Endothelial cell of umbilical vein (primary cell): Measurements from ENCODE around the gene TIFAB. TPM values are rescaled to one million over a fixed set of nuclear protein-coding genes. Genes with fewer than 3 reads are reported as not detected.

ENCODE experiments used
- BruUV-seq: library from RNA; stranded (reverse); fragments of 400-500 nt; replicated peaks from 2 replicates; lab custom pipeline; 2021; lab: Mats Ljungman, UMichigan
- CTCF ChIA-PET: fragments of 300-600, 350-600 bp; sonication (Branson Sonifier 250); formaldehyde crosslinking; loops from one replicate; lab custom pipeline; 2021; ENCODE audit warnings: antibody characterized with exemption, inconsistent platforms; lab: Charles Lee
- POLR2A ChIA-PET: fragments of 300-600, 350-600 bp; sonication (Branson Sonifier 250); formaldehyde crosslinking; loops from one replicate; lab custom pipeline; 2021; ENCODE audit warnings: antibody characterized with exemption, inconsistent platforms; lab: Charles Lee
- DNase-seq: peaks from one replicate; pipeline ENCODE4 v3.0.0-alpha.2; 2011; ENCODE audit warnings: low read depth, low spot score
- FAIRE-seq: peaks from 2 replicates; lab custom pipeline; 2011; peaks lifted over from hg19 to GRCh38; lab: Jason Lieb, UNC
- H2AFZ ChIP-seq: 2 replicates; pipeline ENCODE4 v1.6.0; 2012; ENCODE audit warnings: low read depth, low read length, control low read depth, inconsistent platforms
- H3K27ac ChIP-seq: 2 replicates; pipeline ENCODE4 v1.5.1; 2011; ENCODE audit warnings: low read depth, mild to moderate bottlenecking, control low read depth, low read length, moderate library complexity; ENCODE audit not compliant: insufficient read depth
- H3K27me3 ChIP-seq, 2 experiments: 2 replicates each; pipeline versions ENCODE4 v1.6.0 to v1.6.1; 2011; ENCODE audit warnings: low read length in 2 of 2, mixed read lengths in 1 of 2; ENCODE audit not compliant: control insufficient read depth in 2 of 2, insufficient read depth in 2 of 2
- H3K36me3 ChIP-seq, 2 experiments: 2 replicates in 1 of 2; 3 replicates in 1 of 2; pipeline ENCODE4 v1.5.1; 2011; ENCODE audit warnings: low read length in 2 of 2, mild to moderate bottlenecking in 1 of 2, moderate library complexity in 1 of 2; ENCODE audit not compliant: control insufficient read depth in 2 of 2, insufficient read depth in 2 of 2; ENCODE audit errors: extremely low read depth in 1 of 2
- H3K4me1 ChIP-seq: 3 replicates; pipeline ENCODE4 v1.5.1; 2011; ENCODE audit warnings: mild to moderate bottlenecking, low read length; ENCODE audit not compliant: control insufficient read depth, insufficient read depth; ENCODE audit errors: extremely low read depth
- H3K4me2 ChIP-seq: 2 replicates; pipeline ENCODE4 v1.6.1; 2011; ENCODE audit warnings: low read length, control low read depth, mixed read lengths; ENCODE audit not compliant: insufficient read depth
- H3K4me3 ChIP-seq, 3 experiments: fragments of 200-600 bp in 1 of 3; sonication (generic), shearing (Covaris generic) in 1 of 3; replicated peaks in 1 of 3; 2 replicates each; pipeline ENCODE4 v1.5.1; 2011 to 2016; ENCODE audit warnings: control low read depth in 3 of 3, low read length in 3 of 3, mild to moderate bottlenecking in 2 of 3, inconsistent platforms in 1 of 3, low read depth in 1 of 3, moderate library complexity in 1 of 3; ENCODE audit not compliant: insufficient read depth in 1 of 3
- H3K79me2 ChIP-seq: 2 replicates; pipeline ENCODE4 v1.6.0; 2012; ENCODE audit warnings: low read length, inconsistent platforms; ENCODE audit not compliant: control insufficient read depth, insufficient read depth
- H3K9ac ChIP-seq: replicated peaks from 2 replicates; pipeline ENCODE3; 2011; ENCODE audit warnings: low read length, control low read depth; ENCODE audit not compliant: insufficient read depth; ENCODE audit errors: extremely low read depth
- H3K9me1 ChIP-seq: replicated peaks from 3 replicates; pipeline ENCODE4 v1.6.0; 2011; ENCODE audit warnings: mild to moderate bottlenecking, low read length; ENCODE audit not compliant: control insufficient read depth, insufficient read depth; ENCODE audit errors: extremely low read depth
- H3K9me3 ChIP-seq: replicated peaks from 2 replicates; pipeline ENCODE4 v1.5.1; 2012; ENCODE audit warnings: low read length, inconsistent platforms; ENCODE audit not compliant: control insufficient read depth, insufficient read depth
- H4K20me1 ChIP-seq: replicated peaks from 2 replicates; pipeline ENCODE3; 2011; ENCODE audit warnings: mild to moderate bottlenecking, low read length; ENCODE audit not compliant: control insufficient read depth, insufficient read depth; ENCODE audit errors: extremely low read depth
- EZH2 ChIP-seq: IDR thresholded peaks from 2 replicates; pipeline ENCODE4 v1.6.1; 2012; ENCODE audit warnings: borderline replicate concordance, low read depth, mild to moderate bottlenecking, moderate library complexity, low read length, inconsistent platforms; ENCODE audit not compliant: severe bottlenecking
- FOS ChIP-seq: IDR thresholded peaks from 2 replicates; pipeline ENCODE4 v1.6.1; 2011; ENCODE audit warnings: mild to moderate bottlenecking, low read length, moderate library complexity, borderline replicate concordance; ENCODE audit not compliant: insufficient read depth
- GATA2 ChIP-seq: IDR thresholded peaks from 2 replicates; pipeline ENCODE4 v1.7.0; 2011; ENCODE audit warnings: low read depth, mild to moderate bottlenecking, moderate library complexity, mixed read lengths, low read length; ENCODE audit not compliant: insufficient read length, insufficient read depth
- JUN ChIP-seq: IDR thresholded peaks from 2 replicates; pipeline ENCODE4 v1.6.1; 2011; ENCODE audit warnings: borderline replicate concordance, low read depth; ENCODE audit not compliant: insufficient read length, insufficient read depth
- MAX ChIP-seq: IDR thresholded peaks from 2 replicates; pipeline ENCODE4 v1.6.1; 2011; ENCODE audit not compliant: insufficient read depth, insufficient read length
- MYC ChIP-seq: IDR thresholded peaks from one replicate; pipeline ENCODE4 v1.6.1; 2011; ENCODE audit warnings: mild to moderate bottlenecking, low read depth, low read length
- POLR2A ChIP-seq: IDR thresholded peaks from 2 replicates; pipeline ENCODE4 v1.6.1; 2012; ENCODE audit warnings: low read depth, mild to moderate bottlenecking, control low read depth, low read length
- POLR2AphosphoS5 ChIP-seq: IDR thresholded peaks from 2 replicates; pipeline ENCODE4 v1.6.1; 2012; ENCODE audit warnings: low read depth, mild to moderate bottlenecking, control low read depth, low read length, moderate library complexity; ENCODE audit not compliant: insufficient read depth
- dilution Hi-C: fragments of 300-500 bp; cut with MboI; formaldehyde crosslinking; loops from one replicate; pipeline ENCODE4 v1.15.0; 2019; ENCODE audit warnings: low sequenced_read_pairs; ENCODE audit not compliant: extremely low pct_ligation_motif_present
- intact Hi-C: fragments of 100-400 bp; cut with micrococcal nuclease; formaldehyde crosslinking; loops from one replicate; pipeline ENCODE4 v1.10.0; 2022
- polyA plus RNA-seq, 4 experiments: library from polyadenylated mRNA; depleted of rRNA in 3 of 4; stranded (reverse) in 3 of 4; unstranded in 1 of 4; fragments of >200 nt; gene quantifications; 2 replicates each; pipeline versions ENCODE4 v1.2.1 to v1.2.3, GENCODE V29; 2011 to 2012; ENCODE audit warnings: missing spikeins in 1 of 4
- total RNA-seq: library from RNA; stranded (reverse); gene quantifications from 2 replicates; pipeline ENCODE4 v1.2.3, GENCODE V29; 2021
- TF ChIP-seq, protein P1 (sequence below), 2 donors: IDR thresholded peaks; 1 replicate in 1 of 2; 2 replicates in 1 of 2; pipeline ENCODE4 v1.5.1; 2011; ENCODE audit warnings: low read length in 2 of 2, mild to moderate bottlenecking in 2 of 2, moderate library complexity in 2 of 2, control low read depth in 1 of 2, inconsistent platforms in 1 of 2, low read depth in 1 of 2; ENCODE audit not compliant: insufficient read depth in 1 of 2; ENCODE audit errors: extremely low read depth in 1 of 2

The TIFAB gene
- total and polyA plus RNA-seq, 2 donors (not counting 3 experiments of a cell fraction or from before 2014, with no cell fraction given), result not detected

DNA sequence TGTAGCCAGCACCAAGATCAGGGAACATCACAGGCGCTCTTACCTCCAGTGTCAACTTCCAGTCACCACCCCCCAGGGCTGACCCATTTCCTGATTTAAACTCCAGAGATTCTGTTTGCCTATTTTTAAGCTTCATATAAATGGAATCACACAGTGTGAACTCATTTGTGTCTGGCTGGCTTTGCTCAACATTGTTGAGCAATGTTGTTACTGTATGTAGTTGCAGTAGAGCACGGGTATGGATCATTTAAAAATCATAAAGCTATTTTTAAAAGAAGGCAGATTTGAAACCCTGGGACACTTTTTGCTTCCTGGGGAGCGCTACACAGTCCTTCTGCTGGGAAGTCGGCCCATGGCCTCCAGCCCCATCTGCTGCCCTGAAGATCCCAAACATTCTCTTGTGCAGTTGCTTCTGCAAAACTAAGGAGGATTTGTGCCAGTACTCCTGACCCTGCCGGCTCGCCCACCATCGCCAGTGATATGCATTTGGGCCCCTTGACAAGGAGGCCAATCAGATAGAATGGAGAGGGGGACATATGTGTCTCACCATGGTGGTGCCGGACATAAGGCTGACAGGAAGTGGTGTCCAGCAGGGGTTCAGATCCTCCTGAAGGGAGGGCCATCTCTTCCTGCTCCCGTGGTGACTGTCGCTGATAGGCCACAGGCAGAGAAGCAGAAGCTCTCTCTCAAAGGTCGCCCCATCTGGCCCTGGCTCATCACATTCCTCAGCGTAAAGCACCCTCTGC is 18.3 kb downstream of the TIFAB start:
- BruUV-seq, result no TSS peak
- H3K9me3 ChIP-seq, result no peaks in the 10 kb centered on the region
- ChIA-PET POLR2A (no interaction called here), CTCF (interaction anchor here (1.1 kb wide), 1 partner anchor 8 kb away, joined by 6 read pairs; no protein-coding TSS in a partner anchor)
- no peak for FAIRE-seq
- no peak overlapping the region for H2AFZ ChIP-seq
- no peak overlapping the region for H3K4me3 ChIP-seq
- intact Hi-C loops (no loop called here), dilution Hi-C loops (no loop called here)
- H3K4me2 ChIP-seq, result no peak overlapping the region
- H3K9ac ChIP-seq, result no peak overlapping the region
- H4K20me1 ChIP-seq, result no peaks in the 10 kb centered on the region
- H3K4me1 ChIP-seq, result no peaks in the 10 kb centered on the region
- H3K79me2 ChIP-seq, result no peaks in the 10 kb centered on the region
- H3K36me3 ChIP-seq, result no peaks in the 10 kb centered on the region
- H3K27ac ChIP-seq, result no peak overlapping the region
- TF ChIP-seq MYC, result no peak
- TF ChIP-seq, protein P1, sequence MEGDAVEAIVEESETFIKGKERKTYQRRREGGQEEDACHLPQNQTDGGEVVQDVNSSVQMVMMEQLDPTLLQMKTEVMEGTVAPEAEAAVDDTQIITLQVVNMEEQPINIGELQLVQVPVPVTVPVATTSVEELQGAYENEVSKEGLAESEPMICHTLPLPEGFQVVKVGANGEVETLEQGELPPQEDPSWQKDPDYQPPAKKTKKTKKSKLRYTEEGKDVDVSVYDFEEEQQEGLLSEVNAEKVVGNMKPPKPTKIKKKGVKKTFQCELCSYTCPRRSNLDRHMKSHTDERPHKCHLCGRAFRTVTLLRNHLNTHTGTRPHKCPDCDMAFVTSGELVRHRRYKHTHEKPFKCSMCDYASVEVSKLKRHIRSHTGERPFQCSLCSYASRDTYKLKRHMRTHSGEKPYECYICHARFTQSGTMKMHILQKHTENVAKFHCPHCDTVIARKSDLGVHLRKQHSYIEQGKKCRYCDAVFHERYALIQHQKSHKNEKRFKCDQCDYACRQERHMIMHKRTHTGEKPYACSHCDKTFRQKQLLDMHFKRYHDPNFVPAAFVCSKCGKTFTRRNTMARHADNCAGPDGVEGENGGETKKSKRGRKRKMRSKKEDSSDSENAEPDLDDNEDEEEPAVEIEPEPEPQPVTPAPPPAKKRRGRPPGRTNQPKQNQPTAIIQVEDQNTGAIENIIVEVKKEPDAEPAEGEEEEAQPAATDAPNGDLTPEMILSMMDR (IDR thresholded peaks at IDR 0.05; ENCODE audit: extremely low read depth in 1 of 2, insufficient read depth in 1 of 2, low read depth in 1 of 2, low read length in 2 of 2), result no peak
- TF ChIP-seq POLR2A, result no peak
- H3K9me1 ChIP-seq, result no peaks in the 10 kb centered on the region
- H3K27me3 ChIP-seq, result peaks cover 10 to 23% of the 10 kb centered on the region in 2 experiments
- DNase-seq, result no peak

GRCh38 chr5:135432113-135432512 is 20.0 kb downstream of the TIFAB start:
- Histone ChIP-seq H2AFZ (no peak overlapping the region), H3K4me1 (no peaks in the 10 kb centered on the region), H3K36me3 (no peaks in the 10 kb centered on the region), H3K9me3 (no peaks in the 10 kb centered on the region), H3K79me2 (no peaks in the 10 kb centered on the region), H3K4me2 (no peak overlapping the region), H3K9ac (no peak overlapping the region), H4K20me1 (no peaks in the 10 kb centered on the region), H3K9me1 (no peaks in the 10 kb centered on the region), H3K27ac (no peak overlapping the region), H3K27me3 (peaks cover 14 to 23% of the 10 kb centered on the region in 2 experiments), H3K4me3 (no peak overlapping the region)
- CTCF ChIA-PET, result interaction anchor here (0.8 kb wide), 1 partner anchor 134 kb away, joined by 3 read pairs; no protein-coding TSS in a partner anchor
- TF ChIP-seq GATA2 (no peak), EZH2 (no peak), FOS (no peak), JUN (no peak), POLR2AphosphoS5 (no peak), POLR2A (no peak), MYC (no peak), MAX (no peak)
- TF ChIP-seq, protein P1 (IDR thresholded peaks at IDR 0.05; ENCODE audit: extremely low read depth in 1 of 2, insufficient read depth in 1 of 2, low read depth in 1 of 2, low read length in 2 of 2), result no peak
- no peak for DNase-seq
- BruUV-seq, result no TSS peak
- POLR2A ChIA-PET, result no interaction called here
- no peak for FAIRE-seq
- intact Hi-C loops, result no loop called here
- dilution Hi-C loops, result no loop called here
